Testis (tissue), 2 donors: ENCODE results near the gene ULK4.

Source experiments
- CTCF ChIP-seq, 3 experiments: fragments of 450-650 bp in 2 of 3; fragments of 200-600 bp in 1 of 3; sonication (generic) in 1 of 3; IDR thresholded peaks; one replicate each; pipeline ENCODE4 v1.5.1; 2016 to 2019; ENCODE audit warnings: antibody characterized with exemption in 3 of 3, mild to moderate bottlenecking in 2 of 3, moderate library complexity in 1 of 3
- POLR2A ChIP-seq: fragments of 450-650 bp; IDR thresholded peaks from one replicate; pipeline ENCODE4 v1.6.1; 2017; ENCODE audit warnings: antibody characterized with exemption, mild to moderate bottlenecking, moderate library complexity

- no peak for TF ChIP-seq CTCF (IDR thresholded peaks at IDR 0.05)
- no peak for TF ChIP-seq POLR2A
Measured at GRCh38 chr3:41960826-41961750, 815 bp downstream of the ULK4 start.
